HG02870 (cell line): ENCODE data around the gene ADD3.
"Not testable (repeated sequence)": the region's sequence is repeated elsewhere in the genome, so short reads cannot be mapped to it uniquely, and the experiment has no call there.

Experiments used
- ATAC-seq: cut with Tn5 transposase; IDR thresholded peaks from one replicate; pipeline ENCODE4 v1.9.1; 2021; ENCODE audit warnings: mild to moderate bottlenecking, moderate library complexity; ENCODE audit not compliant: unreplicated experiment

ADD3 gene

GRCh38 chr10:110032801-110033700, 25.3 kb downstream of the ADD3 start:
- no peak for ATAC-seq

DNA sequence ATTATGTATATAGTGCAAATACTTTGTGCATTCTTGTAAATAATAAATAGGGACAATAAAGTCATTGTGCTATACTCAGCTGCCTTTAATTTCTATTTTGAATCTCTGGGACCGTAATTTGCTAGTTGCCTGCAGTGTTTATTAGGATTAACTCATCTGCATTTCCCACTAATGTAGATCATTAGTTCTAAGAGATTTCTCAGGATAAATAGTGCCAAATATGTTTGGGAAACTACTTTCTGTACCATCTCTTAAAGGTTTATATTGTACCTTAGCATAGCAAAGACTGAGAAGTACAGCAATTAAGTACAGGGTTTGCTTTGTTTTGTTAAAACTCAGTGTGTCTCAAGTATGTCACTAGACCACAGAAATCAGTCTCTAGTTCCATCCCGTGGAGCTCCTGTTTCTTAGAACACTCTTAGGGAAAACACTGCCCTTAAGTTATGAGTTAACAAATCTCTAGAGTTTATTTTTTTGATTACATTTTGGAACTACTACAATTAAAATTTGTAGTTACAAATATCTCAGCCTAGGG, 26.0 kb downstream of the ADD3 start:
- no peak for ATAC-seq

DNA sequence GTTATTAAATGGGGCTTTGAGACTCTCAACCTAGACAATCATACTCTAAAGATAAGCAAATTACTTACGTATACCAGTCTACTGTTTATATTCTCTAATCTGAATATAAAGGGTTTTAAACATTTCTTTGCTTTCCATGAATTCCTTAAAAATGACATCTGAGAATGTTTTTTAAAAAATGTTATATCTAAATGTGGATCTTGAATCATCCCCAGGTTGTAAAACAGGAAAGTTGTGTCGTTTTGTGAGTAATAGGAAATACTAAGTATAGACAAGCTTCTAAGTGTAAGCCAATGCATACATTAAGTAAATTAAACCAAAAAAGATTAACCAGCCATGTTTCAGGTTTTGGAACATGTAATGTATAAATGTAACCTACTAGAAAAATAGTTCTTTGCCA, 26.8 kb downstream of the ADD3 start:
- ATAC-seq, result no peak

DNA sequence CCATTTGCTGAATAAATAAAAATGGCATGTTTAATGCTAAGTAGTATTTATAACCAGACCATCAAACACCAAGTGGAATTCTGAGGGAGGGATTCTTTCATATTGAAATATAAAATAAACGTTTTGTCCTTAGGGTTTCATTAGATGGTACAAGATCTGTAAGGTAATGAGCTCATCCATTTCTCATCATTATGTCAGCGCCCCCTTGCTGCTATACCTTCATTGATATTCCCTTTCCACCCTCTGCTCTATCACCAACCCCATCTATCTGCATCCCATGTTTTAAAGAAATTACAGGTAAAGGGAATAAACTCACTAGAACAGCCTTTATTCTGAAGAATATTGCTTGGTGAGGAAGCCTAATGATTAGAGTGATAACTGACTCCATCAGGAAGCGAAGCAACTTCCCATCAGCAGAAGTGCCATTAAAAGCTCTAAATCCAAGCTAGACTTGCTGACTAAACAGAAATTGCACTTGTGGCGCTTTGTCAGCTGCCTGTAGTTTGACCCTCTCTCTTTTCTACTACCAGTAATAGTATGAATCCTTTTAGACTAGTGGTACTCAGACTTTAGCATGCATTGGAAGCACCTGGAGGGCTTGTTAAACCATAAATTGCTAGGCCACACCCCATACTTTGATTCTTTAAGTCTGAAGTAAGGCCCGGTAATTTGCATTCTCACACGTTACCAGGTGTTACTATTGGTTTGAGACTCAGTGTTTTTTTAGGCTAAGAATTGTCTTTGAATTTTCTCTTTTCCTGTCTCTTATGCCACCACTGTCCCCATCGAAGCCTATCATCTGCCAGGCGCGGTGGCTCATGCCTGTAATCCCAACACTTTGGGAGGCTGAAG, 27.5 kb downstream of the ADD3 start:
- no peak for ATAC-seq

GRCh38 chr10:110036640-110037039, 28.9 kb downstream of the ADD3 start:
- ATAC-seq, result peak; percentile 90

- ATAC-seq, result no peak
Observed at GRCh38 chr10:110039254-110039653, 31.5 kb downstream of the ADD3 start.

DNA sequence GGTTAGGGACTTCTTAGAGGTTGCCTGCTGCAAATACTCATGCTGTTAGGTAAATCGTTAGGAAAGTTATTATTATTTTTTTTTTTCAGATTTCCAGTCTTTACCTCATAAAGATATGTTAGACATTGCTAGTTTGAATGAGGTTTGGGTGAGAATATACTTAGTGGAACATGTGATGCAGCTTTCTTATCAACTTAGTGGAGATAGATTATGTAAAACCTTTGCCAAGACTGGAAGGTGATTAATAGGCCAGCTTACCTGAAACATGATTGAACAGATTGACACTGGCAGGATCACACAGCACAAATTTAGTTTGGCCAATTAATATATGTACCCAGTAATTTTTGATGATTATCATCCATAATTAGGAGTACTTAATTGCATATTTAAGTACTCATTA, 32.3 kb downstream of the ADD3 start:
- ATAC-seq, result no peak

DNA sequence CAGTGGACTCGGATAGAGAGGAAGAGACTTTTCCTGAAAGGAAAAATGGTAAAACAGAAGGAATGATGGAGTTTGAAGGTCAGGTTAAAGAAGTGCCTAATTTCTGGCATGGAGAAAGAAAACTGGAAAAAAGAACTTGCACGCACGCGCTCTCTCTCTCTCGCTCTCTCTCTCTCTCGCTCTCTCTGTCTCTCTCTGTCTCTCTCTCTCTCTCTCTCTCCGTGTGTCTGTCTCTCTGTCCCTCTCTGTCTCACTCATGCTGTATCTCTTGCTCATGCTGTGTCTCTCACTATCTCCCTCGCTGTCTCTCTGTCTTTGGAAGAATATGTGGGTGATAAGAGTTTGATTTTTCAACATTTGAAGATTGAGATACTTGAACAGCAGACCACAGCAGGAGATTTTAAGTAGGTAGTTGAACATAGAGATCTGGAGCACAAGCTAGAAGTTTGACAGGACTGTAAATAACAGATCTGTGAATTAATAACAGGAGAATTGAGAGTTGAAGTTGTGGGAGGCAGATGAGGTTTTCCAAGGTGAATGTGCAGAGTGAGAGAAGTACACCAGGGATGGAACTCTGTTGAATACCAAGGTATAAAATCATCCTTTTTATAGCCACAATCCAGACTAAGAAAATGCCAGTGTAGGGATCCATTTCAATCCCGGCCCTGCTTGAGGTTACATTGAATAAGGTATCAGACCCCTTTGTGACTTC, 33.1 kb downstream of the ADD3 start:
- no peak for ATAC-seq

DNA sequence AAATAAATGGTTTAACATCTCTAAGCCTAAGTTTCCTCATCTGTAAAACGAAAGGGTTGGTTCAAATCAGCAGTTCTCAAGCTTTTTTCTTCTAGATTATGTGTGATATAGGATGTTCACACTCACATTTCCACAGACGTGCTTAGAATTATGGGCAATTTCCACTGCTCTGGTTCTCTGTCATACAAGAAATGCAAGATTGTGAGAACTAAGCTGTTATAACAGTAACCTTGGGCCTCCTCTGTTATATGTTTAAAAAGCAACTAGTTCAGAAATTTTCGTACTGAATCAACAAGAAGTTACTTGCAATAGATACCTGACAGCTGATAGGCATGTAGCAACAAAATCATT, 33.7 kb downstream of the ADD3 start:
- ATAC-seq, result no peak

DNA sequence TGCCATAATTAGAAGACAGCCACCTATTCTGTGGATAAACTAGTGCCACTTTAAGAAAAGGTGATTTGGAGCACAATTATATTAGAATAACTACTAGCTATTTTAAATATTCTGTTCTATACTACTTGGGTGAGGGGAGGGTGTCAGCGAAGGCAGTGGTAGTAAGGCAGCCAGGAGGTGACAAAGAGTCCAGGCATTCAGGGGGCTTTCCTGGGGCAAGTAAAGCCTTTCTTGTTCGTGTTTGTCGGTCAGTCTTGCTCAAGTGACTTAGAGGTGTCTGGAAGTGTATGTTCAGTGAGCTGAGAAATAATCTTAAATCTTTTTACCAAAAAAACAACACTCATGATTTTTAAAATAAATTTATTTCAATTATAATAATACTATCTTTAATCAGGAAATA, 34.4 kb downstream of the ADD3 start:
- no peak for ATAC-seq

DNA sequence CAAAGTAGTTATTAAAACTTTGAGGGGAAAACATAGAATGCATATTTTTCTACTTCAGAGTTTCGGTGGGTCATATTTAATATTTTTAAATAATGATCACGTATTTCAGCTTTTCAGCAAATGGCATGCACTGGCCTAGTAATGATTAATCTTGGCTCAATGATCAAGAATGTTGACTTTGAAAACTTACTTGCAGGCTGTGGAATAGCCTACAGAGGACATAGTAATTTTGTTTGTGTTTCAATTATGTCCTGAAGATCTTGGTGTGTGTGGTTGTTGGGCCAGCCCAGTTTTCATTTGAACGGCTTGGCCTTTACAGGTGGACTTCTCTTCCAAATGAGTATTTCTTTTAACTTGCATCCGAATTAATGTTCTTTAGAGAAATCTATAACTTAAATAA, 35.1 kb downstream of the ADD3 start:
- no peak for ATAC-seq

GRCh38 chr10:110044681-110045080, 36.9 kb downstream of the ADD3 start:
- ATAC-seq, result no peak

GRCh38 chr10:110045772-110046171, 38.0 kb downstream of the ADD3 start:
- no peak for ATAC-seq

GRCh38 chr10:110048145-110048544, 40.4 kb downstream of the ADD3 start:
- not testable (repeated sequence) for ATAC-seq

DNA sequence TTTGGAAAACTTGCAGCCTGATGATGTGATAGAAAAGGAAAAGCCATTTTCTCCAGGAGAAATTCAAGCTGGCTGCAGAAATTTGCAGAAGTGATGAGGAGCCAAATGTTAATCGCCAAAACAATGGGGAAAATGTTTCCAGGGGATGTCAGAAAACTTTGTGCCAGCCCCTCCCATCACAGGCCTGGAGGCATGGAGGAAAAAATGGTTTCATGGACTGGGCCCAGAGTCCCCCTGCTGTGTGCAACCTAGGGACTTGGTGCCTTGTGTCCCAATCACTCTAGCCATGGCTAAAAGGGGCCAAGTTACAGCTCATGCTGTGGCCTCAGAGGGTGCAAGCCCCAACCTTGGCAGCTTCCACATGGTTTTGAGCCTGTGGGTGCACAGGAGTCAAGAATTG, 41.0 kb downstream of the ADD3 start:
- no peak for ATAC-seq

DNA sequence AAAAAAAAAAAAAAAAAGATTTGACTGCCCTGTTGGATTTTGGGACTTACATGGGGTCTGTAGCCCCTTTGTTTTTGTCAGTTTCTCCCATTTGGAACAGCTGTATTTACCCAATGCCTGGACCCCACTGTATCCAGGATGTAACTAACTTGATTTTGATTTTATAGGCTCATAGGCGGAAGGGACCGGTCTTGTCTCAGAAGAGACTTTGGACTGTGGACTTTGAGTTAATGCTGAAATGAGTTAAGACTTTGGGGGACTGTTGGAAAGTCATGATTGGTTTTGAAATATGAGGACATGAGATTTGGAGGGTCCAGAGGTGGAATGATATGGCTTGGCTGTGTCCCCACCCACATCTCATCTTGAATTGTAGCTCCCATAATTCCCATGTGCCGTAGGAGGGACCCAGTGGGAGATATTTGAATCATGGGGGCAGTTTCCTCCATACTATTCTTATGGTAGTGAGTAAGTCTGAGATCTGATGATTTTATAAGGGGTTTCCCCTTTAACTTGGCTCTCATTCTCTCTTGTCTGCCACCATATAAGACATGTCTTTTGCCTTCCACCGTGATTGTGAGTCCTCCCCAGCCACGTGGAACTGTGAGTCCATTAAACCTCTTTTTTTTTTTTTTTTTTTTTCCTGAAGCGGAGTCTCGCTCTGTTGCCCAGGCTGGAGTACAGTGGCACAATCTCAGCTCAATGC, 42.3 kb downstream of the ADD3 start:
- ATAC-seq, result not testable (repeated sequence)

- no peak for ATAC-seq
Observed at GRCh38 chr10:110051487-110051886, 43.7 kb downstream of the ADD3 start.

- no peak for ATAC-seq
Observed at GRCh38 chr10:110052916-110053315, 45.1 kb downstream of the ADD3 start.

GRCh38 chr10:110056822-110057221, 49.0 kb downstream of the ADD3 start:
- ATAC-seq, result no peak

DNA sequence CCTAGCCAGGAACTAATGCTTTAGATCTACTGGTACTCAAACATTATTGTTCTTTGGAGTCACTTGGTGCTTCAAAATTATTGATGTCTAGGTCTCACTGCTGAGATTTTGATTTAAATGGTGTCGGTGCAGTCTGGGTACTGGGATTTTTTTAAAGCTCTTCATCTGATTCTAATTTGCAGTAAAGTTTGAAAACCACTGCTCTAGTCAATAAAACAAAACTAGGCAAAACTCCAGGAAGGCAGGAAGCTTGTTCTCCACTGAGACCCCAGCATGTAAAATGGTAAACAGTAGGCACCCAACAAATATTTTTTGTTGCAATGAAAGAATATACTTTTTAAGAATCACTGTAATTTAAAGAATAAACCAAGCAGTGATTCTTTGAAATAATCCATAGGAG, 49.7 kb downstream of the ADD3 start:
- no peak for ATAC-seq

DNA sequence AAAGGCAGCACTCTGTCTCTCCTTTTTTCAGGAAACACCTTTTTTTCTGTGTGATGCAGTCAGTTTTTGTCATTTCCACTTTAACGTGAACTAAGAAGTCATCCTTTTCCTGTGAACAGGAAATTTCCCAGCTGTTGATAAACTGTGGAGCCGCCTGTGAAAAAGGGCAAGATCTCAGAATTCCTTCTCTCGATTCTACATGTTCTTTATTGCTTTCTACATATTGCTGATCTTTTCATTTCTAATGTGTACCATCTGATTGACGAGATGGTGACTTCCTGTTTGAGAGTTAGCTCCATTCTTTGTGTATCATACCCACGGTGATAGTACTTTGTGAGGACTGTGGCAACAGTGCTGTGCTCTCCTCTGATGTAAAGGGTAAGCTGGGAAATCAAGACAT, 50.4 kb downstream of the ADD3 start:
- ATAC-seq, result no peak
